GM19438 (cell line): ENCODE data around the gene SRRM3.
"Not testable (repeated sequence)": the region's sequence is repeated elsewhere in the genome, so short reads cannot be mapped to it uniquely, and the experiment has no call there.

Source experiments
- ATAC-seq: cut with Tn5 transposase; IDR thresholded peaks from one replicate; pipeline ENCODE4 v1.9.1; 2021; ENCODE audit warnings: low read depth; ENCODE audit not compliant: unreplicated experiment

Gene SRRM3

DNA sequence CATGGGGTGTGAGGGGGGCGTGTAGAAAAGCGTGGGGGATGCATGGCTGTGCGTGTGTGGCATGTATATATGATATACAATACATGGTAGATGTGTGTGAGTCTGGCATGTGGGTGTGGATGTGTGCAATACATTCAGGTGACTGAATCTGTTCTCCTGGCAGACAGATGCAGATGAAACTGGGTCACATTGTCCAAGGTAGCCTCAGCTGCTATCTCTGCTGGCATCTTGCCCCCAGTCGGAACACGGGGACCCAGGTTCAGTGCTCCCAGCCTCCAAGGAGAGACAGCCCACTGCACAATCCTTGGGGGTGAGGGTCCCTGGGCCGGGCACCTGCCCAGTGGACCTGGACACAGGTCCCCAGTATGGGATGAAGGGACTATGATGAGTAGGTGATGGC is 12.4 kb upstream of the SRRM3 start:
- ATAC-seq, result no peak

DNA sequence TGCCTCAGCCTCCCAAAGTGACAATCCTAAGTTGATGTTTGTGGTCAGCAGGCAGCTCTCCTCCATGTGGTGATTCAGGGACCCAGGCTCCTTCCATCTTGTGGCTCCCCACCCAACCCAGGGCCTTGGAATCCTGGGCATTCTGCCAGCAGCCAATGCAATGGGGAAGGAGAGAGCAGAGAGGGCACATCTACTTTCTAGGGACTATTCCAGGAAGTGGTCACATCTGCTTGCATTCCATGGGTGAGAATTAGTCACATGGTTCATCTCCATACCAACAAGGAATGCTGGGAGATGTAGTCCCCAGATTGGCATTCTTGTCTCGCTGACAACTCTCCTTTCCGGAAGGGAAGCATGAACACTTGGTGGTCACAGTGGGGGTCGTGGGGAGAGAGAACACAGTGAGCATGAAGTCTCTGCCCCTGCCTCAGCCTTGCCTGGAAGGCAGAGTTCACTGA is 9.9 kb upstream of the SRRM3 start:
- no peak for ATAC-seq

DNA sequence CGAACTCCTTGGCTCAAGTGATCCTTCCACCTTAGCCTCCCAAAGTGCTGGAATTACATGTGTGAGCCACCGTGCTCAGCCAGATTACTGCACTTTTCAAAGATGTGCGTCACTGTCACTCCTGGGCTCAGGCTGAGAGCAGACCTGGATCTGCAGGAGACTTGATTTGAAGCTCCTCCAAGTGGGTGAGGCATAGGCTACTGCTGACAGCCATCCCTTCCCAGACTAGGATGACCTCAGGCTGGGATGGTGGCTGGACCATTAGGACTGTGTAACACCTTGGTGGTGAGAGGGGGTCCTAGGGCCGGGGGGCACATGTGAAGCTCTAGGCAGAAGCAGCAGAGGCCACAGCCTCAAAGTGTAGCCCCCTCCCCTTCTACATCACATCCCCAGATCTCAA is 8.2 kb upstream of the SRRM3 start:
- ATAC-seq, result no peak

- ATAC-seq, result no peak
Measured at GRCh38 chr7:76193883-76194282, 7.8 kb upstream of the SRRM3 start.

- ATAC-seq, result no peak
Measured at GRCh38 chr7:76196786-76197185, 4.9 kb upstream of the SRRM3 start.

- no peak for ATAC-seq
Measured at GRCh38 chr7:76198202-76198601, 3.5 kb upstream of the SRRM3 start.

DNA sequence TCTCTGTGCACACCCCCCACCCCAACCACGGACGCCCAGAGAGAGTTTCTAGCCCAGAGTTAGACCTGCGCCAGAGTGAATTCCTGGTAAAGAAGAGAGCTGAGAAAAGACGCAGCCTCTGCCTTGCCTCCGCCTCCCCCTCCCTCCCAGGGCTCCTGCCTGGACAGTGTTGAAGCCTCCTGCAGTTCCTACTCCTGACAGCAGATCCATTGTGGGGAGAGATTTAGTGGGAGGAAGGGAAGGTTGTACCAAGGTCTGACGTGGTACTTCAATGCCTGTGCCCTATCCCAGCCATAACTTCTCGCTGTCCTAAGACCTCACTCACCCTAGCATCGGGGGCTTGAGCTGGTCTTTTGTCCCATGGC is 952 bp downstream of the SRRM3 start:
- ATAC-seq, result no peak

GRCh38 chr7:76204147-76204546 is 2.5 kb downstream of the SRRM3 start:
- ATAC-seq, result no peak

DNA sequence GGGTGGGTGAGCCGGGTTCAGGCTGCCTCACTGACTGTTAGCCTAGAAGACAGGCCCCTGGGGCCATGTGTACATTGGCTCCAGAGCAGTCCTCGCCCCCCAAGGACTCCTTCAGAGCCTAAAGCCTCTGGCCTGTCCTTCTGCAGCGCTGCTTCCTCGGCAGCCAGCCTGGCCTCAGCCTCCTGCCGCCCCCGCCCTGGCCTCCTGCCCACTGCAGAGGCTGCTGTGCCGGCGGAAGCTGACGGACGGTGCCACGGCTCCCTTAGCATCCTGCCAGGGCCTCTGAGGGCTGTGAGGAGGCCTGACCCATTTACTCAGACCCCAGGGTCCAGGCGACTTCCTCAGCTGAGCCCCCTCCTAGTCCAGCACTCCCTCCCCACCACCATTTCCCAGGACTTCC is 4.9 kb downstream of the SRRM3 start:
- ATAC-seq, result no peak

DNA sequence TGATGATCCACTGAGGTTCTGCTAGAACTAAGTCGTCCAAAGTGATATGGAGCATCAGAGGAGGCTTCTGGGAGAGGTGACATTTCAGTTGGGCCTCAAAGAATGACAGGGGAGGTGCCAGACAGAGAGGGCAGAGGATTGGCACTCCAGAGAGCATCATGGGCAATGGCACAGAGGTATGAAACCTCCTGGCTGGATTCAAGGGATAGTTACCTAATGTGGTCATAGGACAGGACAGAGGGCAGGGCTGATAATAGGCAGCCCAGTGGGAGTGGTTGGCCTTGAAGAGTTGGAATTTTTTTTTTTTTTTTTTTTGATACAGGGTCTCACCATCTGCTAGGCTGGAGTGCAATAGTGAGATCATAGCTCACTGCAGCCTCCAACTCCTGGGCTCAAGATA is 7.6 kb downstream of the SRRM3 start:
- no peak for ATAC-seq

GRCh38 chr7:76211216-76211615 is 9.5 kb downstream of the SRRM3 start:
- ATAC-seq, result no peak

GRCh38 chr7:76215349-76215748 is 13.7 kb downstream of the SRRM3 start:
- not testable (repeated sequence) for ATAC-seq

GRCh38 chr7:76216381-76217082 is 14.8 kb downstream of the SRRM3 start:
- no peak for ATAC-seq

DNA sequence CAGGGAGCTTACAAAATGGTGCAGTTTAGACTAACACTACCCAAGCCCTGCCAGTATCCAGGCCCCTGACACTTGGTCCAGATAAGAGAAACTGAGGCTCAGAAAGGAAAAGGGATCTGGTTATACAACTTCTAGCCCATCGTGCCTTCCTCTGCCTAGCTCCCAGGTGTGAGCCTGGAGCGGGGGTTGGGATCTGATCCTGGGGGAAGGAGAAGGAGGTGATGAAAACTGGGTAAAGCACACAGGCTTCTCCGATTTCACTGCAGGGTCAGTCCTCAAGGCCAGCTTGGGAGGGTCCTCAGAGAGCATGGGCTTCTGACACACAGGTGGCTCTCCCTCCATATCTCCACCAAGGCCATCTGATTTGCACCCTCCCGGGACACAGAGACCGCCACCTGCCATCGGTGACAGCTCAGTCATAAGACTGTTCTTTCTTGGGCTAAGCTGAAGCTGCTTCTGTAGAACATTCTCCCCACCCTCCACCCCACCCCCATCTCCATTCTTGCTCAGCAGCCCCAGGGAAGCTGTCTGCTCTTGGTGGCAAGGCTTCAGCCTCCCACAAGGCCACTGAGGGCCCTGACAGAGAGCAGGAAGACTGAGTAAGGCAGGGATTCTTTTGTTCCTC is 16.4 kb downstream of the SRRM3 start:
- no peak for ATAC-seq

- no peak for ATAC-seq
Measured at GRCh38 chr7:76220185-76221057, 18.7 kb downstream of the SRRM3 start.

DNA sequence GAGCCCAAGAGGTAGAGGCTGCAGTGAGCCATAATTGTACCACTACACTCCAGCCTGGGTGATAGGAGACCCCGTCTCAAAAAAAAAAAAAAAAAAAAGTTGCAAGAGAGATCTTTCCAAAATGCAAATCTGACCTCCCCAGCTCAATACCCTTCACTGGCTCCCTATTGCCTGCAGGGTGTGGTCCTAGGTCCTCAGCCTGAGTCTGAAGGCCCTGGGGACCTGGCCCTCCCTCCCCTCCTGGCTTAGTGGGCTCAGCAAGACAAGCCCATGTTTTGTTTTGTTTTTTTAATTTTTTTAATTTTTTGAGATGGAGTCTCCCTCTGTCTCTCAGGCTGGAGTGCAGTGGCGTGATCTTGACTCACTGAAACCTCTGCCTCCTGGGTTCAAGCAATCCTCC is 20.6 kb downstream of the SRRM3 start:
- ATAC-seq, result no peak

DNA sequence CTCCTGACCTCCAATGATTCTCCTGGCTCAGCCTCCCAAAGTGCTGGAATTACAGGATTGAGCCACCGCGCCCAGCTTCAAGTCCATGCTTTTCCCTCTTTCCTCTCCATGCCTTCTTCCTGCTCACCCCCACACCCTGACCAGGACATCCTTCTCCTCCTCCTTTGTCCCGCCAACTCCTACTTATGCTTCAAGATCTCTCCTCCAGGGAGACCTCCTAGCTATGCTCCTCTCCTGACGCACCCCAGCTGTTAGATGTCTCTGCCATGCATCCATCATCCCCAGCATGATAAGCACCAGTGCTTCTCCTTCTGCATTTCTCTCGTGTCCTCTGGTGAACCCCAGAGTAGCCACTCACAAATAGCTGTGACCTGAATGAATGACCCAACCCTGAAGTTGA is 21.1 kb downstream of the SRRM3 start:
- ATAC-seq, result no peak

DNA sequence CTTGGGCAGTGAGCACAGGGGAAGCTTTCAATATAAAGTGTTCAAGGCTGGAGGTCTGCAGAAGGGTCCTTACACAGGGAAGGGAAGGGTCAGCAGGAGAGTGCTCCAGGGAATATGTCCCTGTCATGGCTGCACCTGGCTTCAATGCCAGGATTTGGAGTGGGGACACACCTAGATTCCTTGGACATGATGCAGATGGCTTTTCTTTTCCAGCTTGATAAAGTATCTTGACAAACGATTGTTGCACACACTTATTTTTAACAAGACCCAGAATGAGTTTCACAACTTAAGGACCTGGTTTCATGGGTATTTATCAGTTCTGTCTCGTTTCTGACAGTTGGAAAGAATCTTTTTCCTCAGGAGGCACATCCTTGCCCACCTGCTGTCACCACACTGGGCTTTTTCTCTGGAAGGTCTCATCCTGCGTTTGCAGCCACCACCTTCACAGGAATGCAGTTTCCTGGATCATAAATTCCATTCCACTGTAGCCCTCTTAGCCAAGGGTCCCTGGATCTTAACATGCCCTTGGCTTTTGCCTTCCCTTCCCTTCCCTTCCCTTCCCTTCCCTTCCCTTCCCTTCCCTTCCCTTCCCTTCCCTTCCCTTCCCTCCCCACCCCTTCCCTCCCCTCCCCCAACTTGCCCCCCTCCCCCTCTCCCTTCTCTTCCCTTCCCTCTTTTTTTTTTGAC is 21.7 kb downstream of the SRRM3 start:
- ATAC-seq, result no peak

DNA sequence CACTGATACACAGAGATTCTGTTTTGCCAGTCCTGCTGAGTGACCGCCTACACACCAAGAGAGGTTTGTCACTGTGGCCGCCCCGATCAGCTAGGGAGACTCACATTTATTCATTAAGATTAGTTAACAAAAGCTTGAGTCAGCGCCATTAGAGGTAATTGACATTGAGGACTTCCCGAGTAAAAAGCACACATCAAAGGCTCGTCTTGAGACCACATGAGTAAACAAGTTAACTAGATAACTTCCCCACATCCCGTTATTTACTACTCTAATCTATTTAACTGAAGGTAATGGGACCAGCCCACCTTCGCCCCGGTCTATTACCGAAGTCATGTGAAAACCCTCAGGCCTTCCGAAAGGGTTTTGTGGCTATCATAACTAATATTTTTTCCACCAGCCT is 23.0 kb downstream of the SRRM3 start:
- ATAC-seq, result no peak

- no peak for ATAC-seq
Measured at GRCh38 chr7:76225379-76225778, 23.7 kb downstream of the SRRM3 start.

DNA sequence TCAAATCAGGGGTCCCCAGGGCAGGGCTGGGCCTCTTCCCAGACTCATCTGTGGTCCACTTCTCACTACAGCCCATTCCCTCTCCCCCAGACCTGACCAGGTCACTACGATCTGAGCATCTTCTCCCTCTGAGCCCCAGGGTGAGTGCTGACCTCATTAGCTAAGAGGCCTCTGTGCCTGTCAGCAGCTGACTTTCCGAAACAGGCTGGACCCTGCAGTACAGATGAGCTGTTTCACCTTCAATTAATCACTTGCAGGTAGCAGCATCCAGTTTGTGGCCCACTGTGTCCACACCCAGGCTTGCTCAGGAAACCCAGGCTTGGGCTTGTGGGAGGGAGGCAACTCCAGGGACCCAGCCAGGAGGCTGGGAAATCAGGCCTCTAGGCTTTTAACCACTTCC is 24.3 kb downstream of the SRRM3 start:
- ATAC-seq, result no peak
